ENCODE measurements around the gene POLDIP2. TPM values are rescaled to one million over a fixed set of nuclear protein-coding genes. Genes with fewer than 3 reads are reported as not detected.

POLDIP2 gene
- total and polyA plus RNA-seq, 2 of the 13 experiments (the other 11 are each of a cell fraction or from before 2014, with no cell fraction given): 85.9 to 114 TPM

DNA sequence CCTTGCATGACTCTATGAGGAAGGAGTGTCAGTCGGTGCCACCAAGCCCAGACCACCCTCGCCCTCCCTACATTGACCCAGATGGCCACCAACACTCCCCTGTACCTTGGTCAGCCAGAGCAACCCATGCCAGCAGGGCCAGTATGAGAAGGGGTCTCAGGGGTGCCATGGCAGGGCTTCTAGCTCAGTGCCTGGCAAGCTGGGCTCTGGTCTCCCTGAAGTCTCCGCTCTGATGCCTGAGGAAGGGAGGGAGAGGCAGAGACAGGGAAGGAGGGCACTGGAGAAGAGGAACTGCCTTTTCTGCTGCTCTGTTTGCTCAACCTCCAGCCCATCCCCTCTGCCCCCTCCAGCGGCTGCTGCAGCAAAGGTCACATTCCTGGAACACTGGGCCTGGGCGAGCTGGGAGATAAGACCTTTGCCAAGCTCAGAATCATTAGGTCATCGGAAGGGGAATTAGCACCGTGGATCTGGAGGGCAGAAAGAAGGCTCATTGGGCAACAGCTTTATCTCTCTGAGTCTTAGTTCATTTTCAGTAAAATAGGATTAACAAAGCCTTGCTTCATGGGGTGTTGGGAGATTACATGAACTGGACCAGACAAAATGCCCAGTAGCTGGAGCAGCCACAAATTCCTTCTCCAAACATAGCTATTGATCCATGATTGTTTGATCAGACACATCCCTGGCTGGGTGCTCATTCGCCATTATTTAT, 12.9 kb upstream of the POLDIP2 start, which contains the start of gene VTN (continued):
- TF ChIP-seq, protein P1, sequence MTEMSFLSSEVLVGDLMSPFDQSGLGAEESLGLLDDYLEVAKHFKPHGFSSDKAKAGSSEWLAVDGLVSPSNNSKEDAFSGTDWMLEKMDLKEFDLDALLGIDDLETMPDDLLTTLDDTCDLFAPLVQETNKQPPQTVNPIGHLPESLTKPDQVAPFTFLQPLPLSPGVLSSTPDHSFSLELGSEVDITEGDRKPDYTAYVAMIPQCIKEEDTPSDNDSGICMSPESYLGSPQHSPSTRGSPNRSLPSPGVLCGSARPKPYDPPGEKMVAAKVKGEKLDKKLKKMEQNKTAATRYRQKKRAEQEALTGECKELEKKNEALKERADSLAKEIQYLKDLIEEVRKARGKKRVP (CRISPR knock-in tag; IDR thresholded peaks at IDR 0.05): peak in 1 of 2 experiments; percentile 7; a peak in 1 of 4 replicates
- no peak for TF ChIP-seq NFE2 (CRISPR knock-in tag; IDR thresholded peaks at IDR 0.05)
- no peak; the same call in 1 of the 2 replicates for TF ChIP-seq ZSCAN31 (CRISPR knock-in tag; IDR thresholded peaks at IDR 0.05; ENCODE audit: low read depth)
- TF ChIP-seq RAD51 (IDR thresholded peaks at IDR 0.05; ENCODE audit: borderline replicate concordance): no peak
- peak; percentile 50 for TF ChIP-seq ZNF777 (CRISPR knock-in tag; IDR thresholded peaks at IDR 0.05)
- peak; percentile 51; the same call in 1 of the 2 replicates for TF ChIP-seq SPEN (CRISPR knock-in tag; IDR thresholded peaks at IDR 0.05; ENCODE audit: low read depth)
- TF ChIP-seq ZNF251 (CRISPR knock-in tag; IDR thresholded peaks at IDR 0.05): peak; percentile 54; the same call in 1 of the 2 replicates
- TF ChIP-seq ZSCAN12 (CRISPR knock-in tag; IDR thresholded peaks at IDR 0.05): no peak
- TF ChIP-seq ZNF792 (CRISPR knock-in tag; IDR thresholded peaks at IDR 0.05): peak; percentile 66; the same call in 1 of the 2 replicates
- peak; percentile 96 for TF ChIP-seq KDM6A (CRISPR knock-in tag; IDR thresholded peaks at IDR 0.05; ENCODE audit: low read depth)
- TF ChIP-seq ZNF121 (CRISPR knock-in tag; IDR thresholded peaks at IDR 0.05): no peak
- TF ChIP-seq, protein P2, sequence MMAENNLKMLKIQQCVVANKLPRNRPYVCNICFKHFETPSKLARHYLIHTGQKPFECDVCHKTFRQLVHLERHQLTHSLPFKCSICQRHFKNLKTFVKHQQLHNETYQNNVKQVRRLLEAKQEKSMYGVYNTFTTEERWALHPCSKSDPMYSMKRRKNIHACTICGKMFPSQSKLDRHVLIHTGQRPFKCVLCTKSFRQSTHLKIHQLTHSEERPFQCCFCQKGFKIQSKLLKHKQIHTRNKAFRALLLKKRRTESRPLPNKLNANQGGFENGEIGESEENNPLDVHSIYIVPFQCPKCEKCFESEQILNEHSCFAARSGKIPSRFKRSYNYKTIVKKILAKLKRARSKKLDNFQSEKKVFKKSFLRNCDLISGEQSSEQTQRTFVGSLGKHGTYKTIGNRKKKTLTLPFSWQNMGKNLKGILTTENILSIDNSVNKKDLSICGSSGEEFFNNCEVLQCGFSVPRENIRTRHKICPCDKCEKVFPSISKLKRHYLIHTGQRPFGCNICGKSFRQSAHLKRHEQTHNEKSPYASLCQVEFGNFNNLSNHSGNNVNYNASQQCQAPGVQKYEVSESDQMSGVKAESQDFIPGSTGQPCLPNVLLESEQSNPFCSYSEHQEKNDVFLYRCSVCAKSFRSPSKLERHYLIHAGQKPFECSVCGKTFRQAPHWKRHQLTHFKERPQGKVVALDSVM (CRISPR knock-in tag; IDR thresholded peaks at IDR 0.05): peak; percentile 61
- TF ChIP-seq NFRKB (IDR thresholded peaks at IDR 0.05): no peak
- TF ChIP-seq, protein P3, sequence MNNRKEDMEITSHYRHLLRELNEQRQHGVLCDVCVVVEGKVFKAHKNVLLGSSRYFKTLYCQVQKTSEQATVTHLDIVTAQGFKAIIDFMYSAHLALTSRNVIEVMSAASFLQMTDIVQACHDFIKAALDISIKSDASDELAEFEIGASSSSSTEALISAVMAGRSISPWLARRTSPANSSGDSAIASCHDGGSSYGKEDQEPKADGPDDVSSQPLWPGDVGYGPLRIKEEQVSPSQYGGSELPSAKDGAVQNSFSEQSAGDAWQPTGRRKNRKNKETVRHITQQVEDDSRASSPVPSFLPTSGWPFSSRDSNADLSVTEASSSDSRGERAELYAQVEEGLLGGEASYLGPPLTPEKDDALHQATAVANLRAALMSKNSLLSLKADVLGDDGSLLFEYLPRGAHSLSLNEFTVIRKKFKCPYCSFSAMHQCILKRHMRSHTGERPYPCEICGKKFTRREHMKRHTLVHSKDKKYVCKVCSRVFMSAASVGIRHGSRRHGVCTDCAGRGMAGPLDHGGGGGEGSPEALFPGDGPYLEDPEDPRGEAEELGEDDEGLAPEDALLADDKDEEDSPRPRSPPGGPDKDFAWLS (CRISPR knock-in tag; IDR thresholded peaks at IDR 0.05; ENCODE audit: borderline replicate concordance): no peak
- TF ChIP-seq ZNF746 (CRISPR knock-in tag; IDR thresholded peaks at IDR 0.05): peak; percentile 100
- TF ChIP-seq, protein P4, sequence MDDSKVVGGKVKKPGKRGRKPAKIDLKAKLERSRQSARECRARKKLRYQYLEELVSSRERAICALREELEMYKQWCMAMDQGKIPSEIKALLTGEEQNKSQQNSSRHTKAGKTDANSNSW (CRISPR knock-in tag; IDR thresholded peaks at IDR 0.05; ENCODE audit: borderline replicate concordance): no peak
- no peak for TF ChIP-seq JDP2 (CRISPR knock-in tag; IDR thresholded peaks at IDR 0.05; ENCODE audit: borderline replicate concordance)
- TF ChIP-seq ZNF547 (CRISPR knock-in tag; IDR thresholded peaks at IDR 0.05): peak; percentile 60
- TF ChIP-seq SAP130 (CRISPR knock-in tag; IDR thresholded peaks at IDR 0.05; ENCODE audit: low read depth): peak; percentile 86
- no peak for TF ChIP-seq TSC22D2 (CRISPR knock-in tag; IDR thresholded peaks at IDR 0.05; ENCODE audit: borderline replicate concordance)
- TF ChIP-seq ZNF780A (CRISPR knock-in tag; IDR thresholded peaks at IDR 0.05): no peak
- no peak; the same call in 1 of the 2 replicates for TF ChIP-seq SNAPC2 (CRISPR knock-in tag; IDR thresholded peaks at IDR 0.05)
- TF ChIP-seq MXI1 (IDR thresholded peaks at IDR 0.05; ENCODE audit: borderline replicate concordance, low read depth, low read length): no peak; the same call in 2 of the 3 replicates
- TF ChIP-seq, protein P5, sequence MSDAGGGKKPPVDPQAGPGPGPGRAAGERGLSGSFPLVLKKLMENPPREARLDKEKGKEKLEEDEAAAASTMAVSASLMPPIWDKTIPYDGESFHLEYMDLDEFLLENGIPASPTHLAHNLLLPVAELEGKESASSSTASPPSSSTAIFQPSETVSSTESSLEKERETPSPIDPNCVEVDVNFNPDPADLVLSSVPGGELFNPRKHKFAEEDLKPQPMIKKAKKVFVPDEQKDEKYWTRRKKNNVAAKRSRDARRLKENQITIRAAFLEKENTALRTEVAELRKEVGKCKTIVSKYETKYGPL (CRISPR knock-in tag; IDR thresholded peaks at IDR 0.05): no peak
- no peak for TF ChIP-seq ZZZ3 (CRISPR knock-in tag; IDR thresholded peaks at IDR 0.05; ENCODE audit: borderline replicate concordance)
- TF ChIP-seq TBP (CRISPR knock-in tag; IDR thresholded peaks at IDR 0.05): no peak
